ENCODE data around the gene IGF2R. TPM values are rescaled to one million over a fixed set of nuclear protein-coding genes. Genes with fewer than 3 reads are reported as not detected.
"Not testable (repeated sequence)": the region's sequence is repeated elsewhere in the genome, so short reads cannot be mapped to it uniquely, and the experiment has no call there.

IGF2R gene
- total RNA-seq, 1 donor from 2014 or later = 111 TPM

- DNase-seq (ENCODE audit: low spot score) = not testable (repeated sequence)
Measured at GRCh38 chr6:160090442-160091239, 121.8 kb downstream of the IGF2R start.

GRCh38 chr6:160092176-160092575, 123.3 kb downstream of the IGF2R start:
- not testable (repeated sequence) for DNase-seq (ENCODE audit: low spot score)

DNA sequence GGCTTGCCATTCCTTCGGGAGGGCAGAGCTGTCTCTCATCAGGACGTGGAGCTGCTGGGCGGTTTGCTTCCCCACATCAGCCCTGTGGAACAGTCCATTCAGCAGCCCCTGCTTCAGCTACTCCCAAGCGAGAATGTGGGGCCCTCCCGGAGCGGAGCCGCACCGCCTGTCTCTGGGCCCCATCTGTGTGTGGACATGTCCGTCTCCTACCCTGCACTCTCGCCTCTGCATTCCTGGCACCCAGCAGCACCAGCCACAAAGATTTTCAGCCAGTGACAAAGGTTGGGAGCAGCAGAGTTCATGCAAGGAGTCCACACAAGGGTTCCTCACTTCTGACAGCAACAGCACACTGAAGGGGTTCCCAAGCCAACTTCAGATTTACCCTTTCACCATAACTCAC, 123.7 kb downstream of the IGF2R start:
- no peak for DNase-seq (ENCODE audit: low spot score)

GRCh38 chr6:160093061-160093460, 124.2 kb downstream of the IGF2R start:
- DNase-seq (ENCODE audit: low spot score) = no peak

DNA sequence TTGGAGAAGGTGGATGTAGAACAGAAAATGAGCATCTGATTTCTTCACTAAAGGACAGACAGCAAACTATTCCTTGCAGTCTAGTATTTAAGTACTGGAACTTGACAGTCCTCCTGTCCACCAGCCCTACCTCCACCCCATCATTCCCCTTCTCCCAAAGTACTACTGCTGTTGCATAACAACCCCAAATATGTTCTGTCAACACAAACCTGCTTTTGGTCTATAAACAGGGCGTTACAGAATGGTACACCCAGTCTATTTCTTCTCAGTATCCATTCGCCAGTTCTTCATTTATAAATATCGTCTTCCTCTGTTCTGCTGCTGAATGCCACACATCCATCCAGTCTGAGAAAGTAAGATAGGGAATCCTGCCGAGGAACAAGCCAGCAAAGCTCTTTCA, 125.1 kb downstream of the IGF2R start:
- no peak for DNase-seq (ENCODE audit: low spot score)

- DNase-seq (ENCODE audit: low spot score) = no peak
Measured at GRCh38 chr6:160095146-160095845, 126.4 kb downstream of the IGF2R start.

DNA sequence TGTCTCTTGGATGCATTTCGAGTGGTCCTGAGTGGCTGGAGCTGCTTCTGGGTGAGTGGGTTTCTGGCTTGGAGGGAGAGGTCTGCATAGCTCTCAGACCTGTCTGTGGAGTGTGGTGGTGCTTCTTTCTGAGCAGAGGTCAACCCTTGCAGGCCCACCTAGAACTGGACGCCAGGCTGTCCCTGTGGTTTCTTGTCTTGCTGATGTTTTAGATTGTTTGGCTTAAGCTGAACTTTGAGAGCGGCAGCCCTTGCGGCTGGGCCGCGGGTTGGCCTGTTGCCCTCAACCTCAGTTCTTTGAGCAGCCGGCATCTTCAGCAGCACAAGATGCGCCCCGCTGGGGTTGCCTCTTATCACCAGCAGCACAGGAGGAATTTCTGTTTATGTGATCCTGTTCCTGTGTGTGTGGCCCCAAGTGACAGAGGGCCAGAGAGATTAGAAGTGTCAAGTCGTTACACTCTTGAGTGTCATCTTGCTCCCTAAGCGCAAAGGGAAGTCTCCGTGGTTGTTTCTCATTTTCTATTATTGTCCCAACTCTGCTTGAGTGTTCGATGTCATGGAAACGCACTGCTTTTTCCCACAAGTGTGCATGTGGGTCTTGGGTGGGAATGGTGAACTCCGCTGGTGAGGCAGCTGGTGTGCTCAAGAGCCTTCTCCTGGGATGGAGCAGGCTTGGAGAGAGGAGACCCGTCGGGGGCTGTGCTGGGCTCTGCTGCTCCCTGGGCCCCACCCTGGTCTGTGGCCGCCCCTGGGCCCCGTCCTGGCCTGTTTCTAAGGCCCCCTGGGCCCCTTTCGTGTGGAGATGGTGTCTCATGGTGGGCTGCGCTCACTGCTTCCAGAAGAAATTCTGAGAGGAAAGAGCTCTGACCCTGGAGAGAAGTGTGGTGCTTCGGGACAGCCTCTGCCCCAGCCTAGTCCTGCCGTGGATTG, 132.7 kb downstream of the IGF2R start:
- no peak for DNase-seq (ENCODE audit: low spot score)

GRCh38 chr6:160102399-160102798, 133.5 kb downstream of the IGF2R start:
- no peak for DNase-seq (ENCODE audit: low spot score)

- no peak for DNase-seq (ENCODE audit: low spot score)
Measured at GRCh38 chr6:160102956-160103824, 134.3 kb downstream of the IGF2R start.

DNA sequence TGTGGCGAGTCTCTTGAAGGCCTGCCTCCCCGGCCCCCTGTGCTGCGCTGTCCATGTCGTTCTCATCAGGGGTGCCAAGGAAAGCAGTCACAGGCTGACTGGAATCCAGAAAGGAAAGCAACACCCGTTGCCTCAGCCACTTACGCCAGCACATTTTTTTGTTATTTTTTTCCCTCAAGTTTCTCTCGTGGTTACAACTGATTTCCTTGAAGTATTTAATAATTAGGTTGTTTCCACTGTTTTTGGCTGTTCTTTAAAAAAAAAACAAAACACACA, 134.9 kb downstream of the IGF2R start:
- DNase-seq (ENCODE audit: low spot score) = no peak

DNA sequence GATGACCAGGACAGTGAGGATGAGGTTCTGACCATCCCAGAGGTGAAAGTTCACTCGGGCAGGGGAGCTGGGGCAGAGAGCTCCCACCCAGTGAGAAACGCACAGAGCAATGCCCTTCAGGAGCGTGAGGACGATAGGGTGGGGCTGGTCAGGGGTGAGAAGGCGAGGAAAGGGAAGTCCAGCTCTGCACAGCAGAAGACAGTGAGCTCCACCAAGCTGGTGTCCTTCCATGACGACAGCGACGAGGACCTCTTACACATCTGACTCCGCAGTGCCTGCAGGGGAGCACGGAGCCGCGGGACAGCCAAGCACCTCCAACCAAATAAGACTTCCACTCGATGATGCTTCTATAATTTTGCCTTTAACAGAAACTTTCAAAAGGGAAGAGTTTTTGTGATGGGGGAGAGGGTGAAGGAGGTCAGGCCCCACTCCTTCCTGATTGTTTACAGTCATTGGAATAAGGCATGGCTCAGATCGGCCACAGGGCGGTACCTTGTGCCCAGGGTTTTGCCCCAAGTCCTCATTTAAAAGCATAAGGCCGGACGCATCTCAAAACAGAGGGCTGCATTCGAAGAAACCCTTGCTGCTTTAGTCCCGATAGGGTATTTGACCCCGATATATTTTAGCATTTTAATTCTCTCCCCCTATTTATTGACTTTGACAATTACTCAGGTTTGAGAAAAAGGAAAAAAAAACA, 136.1 kb downstream of the IGF2R start:
- no peak for DNase-seq (ENCODE audit: low spot score)

DNA sequence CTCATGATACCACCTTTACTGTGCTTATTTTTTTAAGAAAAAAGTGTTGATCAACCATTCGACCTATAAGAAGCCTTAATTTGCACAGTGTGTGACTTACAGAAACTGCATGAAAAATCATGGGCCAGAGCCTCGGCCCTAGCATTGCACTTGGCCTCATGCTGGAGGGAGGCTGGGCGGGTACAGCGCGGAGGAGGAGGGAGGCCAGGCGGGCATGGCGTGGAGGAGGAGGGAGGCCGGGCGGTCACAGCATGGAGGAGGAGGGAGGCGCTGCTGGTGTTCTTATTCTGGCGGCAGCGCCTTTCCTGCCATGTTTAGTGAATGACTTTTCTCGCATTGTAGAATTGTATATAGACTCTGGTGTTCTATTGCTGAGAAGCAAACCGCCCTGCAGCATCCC, 137.1 kb downstream of the IGF2R start:
- DNase-seq (ENCODE audit: low spot score) = no peak

- DNase-seq (ENCODE audit: low spot score) = no peak
Measured at GRCh38 chr6:160106701-160107100, 137.8 kb downstream of the IGF2R start.

- no peak for DNase-seq (ENCODE audit: low spot score)
Measured at GRCh38 chr6:160108077-160108476, 139.2 kb downstream of the IGF2R start.

- no peak for DNase-seq (ENCODE audit: low spot score)
Measured at GRCh38 chr6:160110586-160111123, 141.8 kb downstream of the IGF2R start.

DNA sequence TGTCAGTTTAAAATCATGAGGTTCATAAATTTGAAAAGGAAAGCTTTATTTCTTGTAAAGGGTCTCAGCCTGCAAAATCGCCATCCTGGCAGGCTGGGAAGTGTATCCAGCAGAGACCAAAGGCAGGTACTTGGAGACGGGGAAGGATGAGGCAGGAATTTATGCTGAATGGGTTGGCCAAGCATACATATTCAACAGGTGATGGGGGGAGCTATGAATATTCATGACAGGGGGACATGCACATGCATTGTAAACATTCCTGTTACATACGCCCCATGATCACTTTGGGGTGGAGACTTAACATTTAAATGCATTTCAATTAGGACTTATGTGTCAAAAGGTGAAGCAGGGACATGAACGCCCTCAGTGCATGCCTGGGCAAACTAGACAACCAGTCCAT, 142.9 kb downstream of the IGF2R start:
- no peak for DNase-seq (ENCODE audit: low spot score)

- no peak for DNase-seq (ENCODE audit: low spot score)
Measured at GRCh38 chr6:160112628-160113299, 143.9 kb downstream of the IGF2R start.

DNA sequence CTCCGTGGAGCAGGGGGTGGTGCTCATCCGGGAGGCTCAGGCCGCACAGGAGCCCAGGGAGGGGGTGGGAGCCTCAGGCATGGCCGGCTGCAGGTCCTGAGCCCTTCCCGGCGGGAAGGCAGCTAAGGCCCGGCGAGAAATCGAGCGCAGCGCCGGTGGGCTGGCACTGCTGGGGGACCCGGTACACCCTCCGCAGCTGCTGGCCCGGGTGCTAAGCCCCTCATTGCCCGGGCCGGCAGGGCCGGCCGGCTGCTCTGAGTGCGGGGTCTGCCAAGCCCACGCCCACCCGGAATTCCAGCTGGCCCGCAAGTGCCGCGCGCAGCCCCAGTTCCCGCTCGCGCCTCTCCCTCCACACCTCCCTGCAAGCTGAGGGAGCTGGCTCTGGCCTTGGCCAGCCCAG, 145.7 kb downstream of the IGF2R start:
- DNase-seq (ENCODE audit: low spot score) = not testable (repeated sequence)

- no peak for DNase-seq (ENCODE audit: low spot score)
Measured at GRCh38 chr6:160115421-160115820, 146.5 kb downstream of the IGF2R start.

All from mesenteric fat pad (tissue), 1 donor.